Transverse colon (tissue), 4 donors: Measurements from ENCODE around the gene LILRA6.

Experiments
- CTCF ChIP-seq, 5 experiments: fragments of 200-600 bp in 3 of 5; fragments of 450-650 bp in 2 of 5; sonication (generic) in 3 of 5; IDR thresholded peaks; 1 replicate in 2 of 5; 2 replicates in 3 of 5; pipeline ENCODE4 v1.5.1; 2016 to 2017; ENCODE audit warnings: antibody characterized with exemption in 5 of 5, inconsistent platforms in 3 of 5, mild to moderate bottlenecking in 2 of 5, moderate library complexity in 1 of 5
- EP300 ChIP-seq: sonication (generic); formaldehyde crosslinking; IDR thresholded peaks from one replicate; pipeline ENCODE4 v1.6.1; 2017; ENCODE audit warnings: antibody characterized with exemption, low read depth
- POLR2A ChIP-seq: fragments of 450-650 bp; IDR thresholded peaks from one replicate; pipeline ENCODE4 v1.6.1; 2016; ENCODE audit warnings: antibody characterized with exemption, mild to moderate bottlenecking, moderate library complexity
- POLR2AphosphoS5 ChIP-seq, 3 donors: sonication (generic); formaldehyde crosslinking; IDR thresholded peaks; one replicate each; pipeline ENCODE4 v1.6.1; 2016; ENCODE audit warnings: antibody characterized with exemption in 3 of 3

GRCh38 chr19:54275951-54276350 is 33.4 kb upstream of the LILRA6 start:
- no peak for TF ChIP-seq POLR2A
- no peak for TF ChIP-seq CTCF (IDR thresholded peaks at IDR 0.05)
- TF ChIP-seq EP300: no peak
- no peak for TF ChIP-seq POLR2AphosphoS5 (IDR thresholded peaks at IDR 0.05)
